Ovary (tissue), 3 donors: Measurements from ENCODE around the gene USP24.

Experiments used
- EP300 ChIP-seq: sonication (generic); formaldehyde crosslinking; IDR thresholded peaks from one replicate; pipeline ENCODE4 v1.6.1; 2017; ENCODE audit warnings: antibody characterized with exemption
- POLR2A ChIP-seq: fragments of 450-650 bp; IDR thresholded peaks from one replicate; pipeline ENCODE4 v1.6.1; 2017; ENCODE audit warnings: antibody characterized with exemption, mild to moderate bottlenecking, moderate library complexity
- TF ChIP-seq, protein P1 (sequence below), 3 donors: fragments of 450-650 bp in 2 of 3; fragments of 200-600 bp in 1 of 3; IDR thresholded peaks; one replicate each; pipeline versions ENCODE4 v1.5.1 to v1.8.0; 2016 to 2022; ENCODE audit warnings: antibody characterized with exemption in 3 of 3, mild to moderate bottlenecking in 1 of 3
- donor health status: DM: no; HTN: no; CAD: no.

DNA sequence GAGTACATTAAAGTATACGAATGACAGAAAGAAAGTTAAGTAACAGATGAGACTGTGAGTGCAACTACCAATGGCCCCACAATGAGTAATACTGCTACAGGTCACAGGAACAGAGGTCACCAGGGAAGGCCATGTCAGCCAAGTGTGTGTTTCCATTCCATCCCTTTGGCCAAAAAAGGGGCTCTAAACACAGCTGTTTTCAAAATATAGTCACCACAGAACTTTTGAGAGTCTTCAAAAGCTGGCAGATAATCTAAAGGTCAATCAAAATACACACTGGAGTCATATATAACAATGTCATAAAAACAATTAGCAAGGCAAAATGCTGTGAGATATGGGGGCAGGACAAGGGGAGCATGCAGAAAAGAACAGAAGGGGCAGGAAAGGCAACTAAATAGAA, 10.2 kb downstream of the USP24 start:
- no peak for TF ChIP-seq POLR2A
- TF ChIP-seq, protein P1, sequence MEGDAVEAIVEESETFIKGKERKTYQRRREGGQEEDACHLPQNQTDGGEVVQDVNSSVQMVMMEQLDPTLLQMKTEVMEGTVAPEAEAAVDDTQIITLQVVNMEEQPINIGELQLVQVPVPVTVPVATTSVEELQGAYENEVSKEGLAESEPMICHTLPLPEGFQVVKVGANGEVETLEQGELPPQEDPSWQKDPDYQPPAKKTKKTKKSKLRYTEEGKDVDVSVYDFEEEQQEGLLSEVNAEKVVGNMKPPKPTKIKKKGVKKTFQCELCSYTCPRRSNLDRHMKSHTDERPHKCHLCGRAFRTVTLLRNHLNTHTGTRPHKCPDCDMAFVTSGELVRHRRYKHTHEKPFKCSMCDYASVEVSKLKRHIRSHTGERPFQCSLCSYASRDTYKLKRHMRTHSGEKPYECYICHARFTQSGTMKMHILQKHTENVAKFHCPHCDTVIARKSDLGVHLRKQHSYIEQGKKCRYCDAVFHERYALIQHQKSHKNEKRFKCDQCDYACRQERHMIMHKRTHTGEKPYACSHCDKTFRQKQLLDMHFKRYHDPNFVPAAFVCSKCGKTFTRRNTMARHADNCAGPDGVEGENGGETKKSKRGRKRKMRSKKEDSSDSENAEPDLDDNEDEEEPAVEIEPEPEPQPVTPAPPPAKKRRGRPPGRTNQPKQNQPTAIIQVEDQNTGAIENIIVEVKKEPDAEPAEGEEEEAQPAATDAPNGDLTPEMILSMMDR (IDR thresholded peaks at IDR 0.05), result no peak
- TF ChIP-seq EP300, result no peak
